Neural cell (in vitro differentiated cells): ENCODE data around the gene TRAF2. TPM values are rescaled to one million over a fixed set of nuclear protein-coding genes. Genes with fewer than 3 reads are reported as not detected.

Experiments used
- H2AFZ ChIP-seq: fragments of 200-600, 300-800 bp; sonication (generic), shearing (Covaris generic); 2 replicates; pipeline ENCODE4 v1.6.0; 2014; ENCODE audit warnings: low read depth, mild to moderate bottlenecking, antibody characterized with exemption, low read length, moderate library complexity
- H3F3A ChIP-seq: fragments of 200-600 bp; shearing (Covaris generic); 2 replicates; pipeline ENCODE4 v1.6.1; 2016; ENCODE audit warnings: mild to moderate bottlenecking, moderate library complexity, mixed read lengths, antibody characterized with exemption, low read length; ENCODE audit not compliant: insufficient read depth, poor library complexity, severe bottlenecking
- H3K27ac ChIP-seq: fragments of 200-600, 300-800 bp; sonication (generic), shearing (Covaris generic); 2 replicates; pipeline ENCODE4 v1.5.1; 2014; ENCODE audit warnings: mild to moderate bottlenecking, low read length, moderate library complexity
- H3K27me3 ChIP-seq: fragments of 300-800, 200-600 bp; sonication (generic), shearing (Covaris generic); 2 replicates; pipeline ENCODE4 v1.6.0; 2014; ENCODE audit warnings: mild to moderate bottlenecking, low read depth, low read length, moderate library complexity; ENCODE audit not compliant: insufficient read depth
- H3K36me3 ChIP-seq: fragments of 300-800, 200-600 bp; sonication (generic), shearing (Covaris generic); 2 replicates; pipeline ENCODE4 v1.5.1; 2014; ENCODE audit warnings: mild to moderate bottlenecking, antibody characterized with exemption, low read length, moderate library complexity; ENCODE audit not compliant: insufficient read depth
- H3K4me2 ChIP-seq: fragments of 300-800, 200-600 bp; sonication (generic), shearing (Covaris generic); 2 replicates; pipeline ENCODE4 v1.6.0; 2014; ENCODE audit warnings: mild to moderate bottlenecking, low read length
- H3K4me3 ChIP-seq: fragments of 300-800, 200-600 bp; sonication (generic), shearing (Covaris generic); 2 replicates; pipeline ENCODE4 v1.5.1; 2014; ENCODE audit warnings: mild to moderate bottlenecking, low read length, moderate library complexity
- H3K79me2 ChIP-seq: fragments of 200-600 bp; shearing (Covaris generic); replicated peaks from 2 replicates; pipeline ENCODE4 v1.6.0; 2014; ENCODE audit warnings: mild to moderate bottlenecking, low read length, moderate library complexity; ENCODE audit not compliant: insufficient read depth
- H3K9ac ChIP-seq: fragments of 300-800, 200-600 bp; sonication (generic), shearing (Covaris generic); 2 replicates; pipeline ENCODE4 v1.6.1; 2016; ENCODE audit warnings: mild to moderate bottlenecking, low read length, mixed read lengths
- H3K9me2 ChIP-seq: fragments of 200-600 bp; shearing (Covaris generic); 2 replicates; pipeline ENCODE4 v1.6.1; 2016; ENCODE audit warnings: mild to moderate bottlenecking, low read length, mixed read lengths; ENCODE audit not compliant: insufficient read depth
- H3K9me3 ChIP-seq: fragments of 200-600, 300-800 bp; sonication (generic), shearing (Covaris generic); 2 replicates; pipeline ENCODE4 v1.6.1; 2016; ENCODE audit warnings: mild to moderate bottlenecking, mixed run types, low read length, moderate library complexity, mixed read lengths
- H4K20me1 ChIP-seq: fragments of 200-600 bp; shearing (Covaris generic); 2 replicates; pipeline ENCODE4 v1.6.1; 2016; ENCODE audit warnings: mild to moderate bottlenecking, mixed run types; ENCODE audit not compliant: insufficient read depth
- EP300 ChIP-seq: fragments of 450-650 bp; conservative IDR thresholded peaks from 2 replicates; pipeline ENCODE4 v1.6.1; 2014; ENCODE audit warnings: antibody characterized with exemption, mild to moderate bottlenecking, moderate library complexity; ENCODE audit not compliant: poor library complexity, severe bottlenecking
- EZH2 ChIP-seq: fragments of 200-600, 300-800 bp; shearing (Covaris generic), sonication (generic); IDR thresholded peaks from 2 replicates; pipeline ENCODE4 v1.6.1; 2014; ENCODE audit warnings: antibody characterized with exemption, low read length, borderline replicate concordance, mild to moderate bottlenecking; ENCODE audit not compliant: insufficient read depth, poor library complexity, severe bottlenecking
- MXI1 ChIP-seq: fragments of 450-650 bp; conservative IDR thresholded peaks from 2 replicates; pipeline ENCODE4 v1.6.1; 2014; ENCODE audit warnings: antibody characterized with exemption, mild to moderate bottlenecking; ENCODE audit not compliant: poor library complexity, severe bottlenecking
- POLR2AphosphoS5 ChIP-seq: IDR thresholded peaks from 2 replicates; pipeline ENCODE4 v1.6.1; 2012
- RAD21 ChIP-seq: fragments of 450-650 bp; conservative IDR thresholded peaks from 2 replicates; pipeline ENCODE4 v1.6.1; 2014; ENCODE audit warnings: antibody characterized with exemption, mild to moderate bottlenecking, moderate library complexity
- SMC3 ChIP-seq: fragments of 450-650 bp; conservative IDR thresholded peaks from 2 replicates; pipeline ENCODE4 v1.6.1; 2014; ENCODE audit warnings: antibody characterized with exemption, mild to moderate bottlenecking, moderate library complexity; ENCODE audit not compliant: poor library complexity
- TAF1 ChIP-seq: IDR thresholded peaks from 2 replicates; pipeline ENCODE4 v1.6.1; 2012; ENCODE audit warnings: low read depth
- polyA plus RNA-seq: library from polyadenylated mRNA; depleted of rRNA; stranded (reverse); fragments of >200 nt; gene quantifications from 2 replicates; pipeline ENCODE4 v1.2.3, GENCODE V29; 2014
- TF ChIP-seq, protein P1 (sequence below): fragments of 450-650 bp; IDR thresholded peaks from 2 replicates; pipeline ENCODE4 v1.5.1; 2014; ENCODE audit warnings: antibody characterized with exemption, mild to moderate bottlenecking, moderate library complexity; ENCODE audit not compliant: poor library complexity, severe bottlenecking
- TF ChIP-seq, protein P2 (sequence below): IDR thresholded peaks from 2 replicates; pipeline ENCODE4 v1.6.1; 2012; ENCODE audit warnings: borderline replicate concordance

The TRAF2 gene
- polyA plus RNA-seq, 1 donor from 2014 or later = 14.6 TPM

DNA sequence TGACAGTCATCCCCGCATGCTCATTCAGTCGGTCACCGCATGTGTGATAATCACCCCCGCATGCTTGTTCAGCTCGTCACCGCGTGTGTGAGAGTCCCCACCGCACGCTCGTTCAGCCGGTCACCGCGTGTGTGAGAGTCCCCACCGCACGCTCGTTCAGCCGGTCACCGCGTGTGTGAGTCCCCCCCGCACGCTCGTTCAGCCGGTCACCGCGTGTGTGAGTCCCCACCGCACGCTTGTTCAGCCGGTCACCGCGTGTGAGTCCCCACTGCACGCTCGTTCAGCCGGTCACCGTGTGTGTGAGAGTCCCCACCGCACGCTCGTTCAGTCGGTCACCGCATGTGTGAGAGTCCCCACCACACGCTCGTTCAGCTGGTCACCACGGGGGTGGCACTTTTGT lies 3.5 kb downstream of the TRAF2 start:
- no peaks in the 10 kb centered on the region for H3F3A ChIP-seq
- H3K27ac ChIP-seq = no peak overlapping the region
- H3K79me2 ChIP-seq = peaks cover 7% of the 10 kb centered on the region
- H3K4me3 ChIP-seq = no peak overlapping the region
- no peaks in the 10 kb centered on the region for H3K9me3 ChIP-seq
- no peaks in the 10 kb centered on the region for H3K36me3 ChIP-seq
- no peaks in the 10 kb centered on the region for H3K27me3 ChIP-seq
- H3K4me2 ChIP-seq = no peak overlapping the region
- H4K20me1 ChIP-seq = no peaks in the 10 kb centered on the region
- no peak for TF ChIP-seq TAF1
- TF ChIP-seq, protein P1, sequence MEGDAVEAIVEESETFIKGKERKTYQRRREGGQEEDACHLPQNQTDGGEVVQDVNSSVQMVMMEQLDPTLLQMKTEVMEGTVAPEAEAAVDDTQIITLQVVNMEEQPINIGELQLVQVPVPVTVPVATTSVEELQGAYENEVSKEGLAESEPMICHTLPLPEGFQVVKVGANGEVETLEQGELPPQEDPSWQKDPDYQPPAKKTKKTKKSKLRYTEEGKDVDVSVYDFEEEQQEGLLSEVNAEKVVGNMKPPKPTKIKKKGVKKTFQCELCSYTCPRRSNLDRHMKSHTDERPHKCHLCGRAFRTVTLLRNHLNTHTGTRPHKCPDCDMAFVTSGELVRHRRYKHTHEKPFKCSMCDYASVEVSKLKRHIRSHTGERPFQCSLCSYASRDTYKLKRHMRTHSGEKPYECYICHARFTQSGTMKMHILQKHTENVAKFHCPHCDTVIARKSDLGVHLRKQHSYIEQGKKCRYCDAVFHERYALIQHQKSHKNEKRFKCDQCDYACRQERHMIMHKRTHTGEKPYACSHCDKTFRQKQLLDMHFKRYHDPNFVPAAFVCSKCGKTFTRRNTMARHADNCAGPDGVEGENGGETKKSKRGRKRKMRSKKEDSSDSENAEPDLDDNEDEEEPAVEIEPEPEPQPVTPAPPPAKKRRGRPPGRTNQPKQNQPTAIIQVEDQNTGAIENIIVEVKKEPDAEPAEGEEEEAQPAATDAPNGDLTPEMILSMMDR = no peak
- no peak overlapping the region for H3K9ac ChIP-seq
- no peaks in the 10 kb centered on the region for H3K9me2 ChIP-seq
- no peak overlapping the region for H2AFZ ChIP-seq

DNA sequence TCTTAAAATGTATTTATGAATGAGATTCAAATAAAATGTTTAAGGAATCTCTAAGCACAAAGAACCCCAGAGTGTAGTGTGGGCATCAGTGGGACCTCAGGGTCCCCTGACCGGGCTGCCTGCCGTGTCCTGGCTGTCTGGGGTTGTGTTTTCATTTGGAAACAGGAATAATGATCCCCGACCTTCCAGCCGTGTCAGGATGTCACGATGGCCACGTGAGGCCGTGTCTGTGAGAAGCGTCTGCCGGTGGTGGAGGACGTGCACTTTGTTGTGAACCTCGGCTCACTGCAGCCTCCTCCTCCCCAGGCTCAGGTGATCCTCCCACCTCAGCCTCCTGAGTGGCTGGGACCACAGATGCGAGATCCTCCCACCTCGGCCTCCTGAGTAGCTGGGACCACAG lies 4.3 kb downstream of the TRAF2 start:
- Histone ChIP-seq H3K9me2 (no peaks in the 10 kb centered on the region), H3K79me2 (peaks cover 7% of the 10 kb centered on the region), H3F3A (no peaks in the 10 kb centered on the region), H3K27ac (no peak overlapping the region), H4K20me1 (no peaks in the 10 kb centered on the region), H2AFZ (no peak overlapping the region), H3K27me3 (no peaks in the 10 kb centered on the region), H3K36me3 (no peaks in the 10 kb centered on the region), H3K4me3 (no peak overlapping the region), H3K9ac (no peak overlapping the region), H3K4me2 (no peak overlapping the region), H3K9me3 (no peaks in the 10 kb centered on the region)
- TF ChIP-seq SMC3 (no peak), EZH2 (no peak), MXI1 (no peak), POLR2AphosphoS5 (no peak), TAF1 (no peak), RAD21 (no peak), EP300 (no peak)
- TF ChIP-seq, protein P1 = no peak
- TF ChIP-seq, protein P2, sequence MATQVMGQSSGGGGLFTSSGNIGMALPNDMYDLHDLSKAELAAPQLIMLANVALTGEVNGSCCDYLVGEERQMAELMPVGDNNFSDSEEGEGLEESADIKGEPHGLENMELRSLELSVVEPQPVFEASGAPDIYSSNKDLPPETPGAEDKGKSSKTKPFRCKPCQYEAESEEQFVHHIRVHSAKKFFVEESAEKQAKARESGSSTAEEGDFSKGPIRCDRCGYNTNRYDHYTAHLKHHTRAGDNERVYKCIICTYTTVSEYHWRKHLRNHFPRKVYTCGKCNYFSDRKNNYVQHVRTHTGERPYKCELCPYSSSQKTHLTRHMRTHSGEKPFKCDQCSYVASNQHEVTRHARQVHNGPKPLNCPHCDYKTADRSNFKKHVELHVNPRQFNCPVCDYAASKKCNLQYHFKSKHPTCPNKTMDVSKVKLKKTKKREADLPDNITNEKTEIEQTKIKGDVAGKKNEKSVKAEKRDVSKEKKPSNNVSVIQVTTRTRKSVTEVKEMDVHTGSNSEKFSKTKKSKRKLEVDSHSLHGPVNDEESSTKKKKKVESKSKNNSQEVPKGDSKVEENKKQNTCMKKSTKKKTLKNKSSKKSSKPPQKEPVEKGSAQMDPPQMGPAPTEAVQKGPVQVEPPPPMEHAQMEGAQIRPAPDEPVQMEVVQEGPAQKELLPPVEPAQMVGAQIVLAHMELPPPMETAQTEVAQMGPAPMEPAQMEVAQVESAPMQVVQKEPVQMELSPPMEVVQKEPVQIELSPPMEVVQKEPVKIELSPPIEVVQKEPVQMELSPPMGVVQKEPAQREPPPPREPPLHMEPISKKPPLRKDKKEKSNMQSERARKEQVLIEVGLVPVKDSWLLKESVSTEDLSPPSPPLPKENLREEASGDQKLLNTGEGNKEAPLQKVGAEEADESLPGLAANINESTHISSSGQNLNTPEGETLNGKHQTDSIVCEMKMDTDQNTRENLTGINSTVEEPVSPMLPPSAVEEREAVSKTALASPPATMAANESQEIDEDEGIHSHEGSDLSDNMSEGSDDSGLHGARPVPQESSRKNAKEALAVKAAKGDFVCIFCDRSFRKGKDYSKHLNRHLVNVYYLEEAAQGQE = no peak
